Smooth muscle cell (in vitro differentiated cells): ENCODE data around the gene EPHA5. TPM values are rescaled to one million over a fixed set of nuclear protein-coding genes. Genes with fewer than 3 reads are reported as not detected.

Source experiments
- DNase-seq: peaks from one replicate; lab custom pipeline; 2025; ENCODE audit not compliant: unreplicated experiment; lab: John Stamatoyannopoulos, UW
- H2AFZ ChIP-seq: fragments of 200-600 bp; sonication (generic); 2 replicates; pipeline ENCODE4 v1.6.0; 2016; ENCODE audit warnings: antibody characterized with exemption, low read depth, mild to moderate bottlenecking
- H3F3A ChIP-seq: fragments of 200-600 bp; sonication (generic); 2 replicates; pipeline ENCODE4 v1.6.0; 2017; ENCODE audit warnings: antibody characterized with exemption, low read depth
- H3K27ac ChIP-seq: fragments of 200-600 bp; sonication (generic); 2 replicates; pipeline ENCODE4 v1.5.1; 2016; ENCODE audit warnings: low read depth, mild to moderate bottlenecking
- H3K27me3 ChIP-seq: fragments of 200-600 bp; sonication (generic); 2 replicates; pipeline ENCODE4 v1.6.1; 2016; ENCODE audit warnings: low read depth, mild to moderate bottlenecking
- H3K36me3 ChIP-seq: fragments of 200-600 bp; sonication (generic); 2 replicates; pipeline ENCODE4 v1.5.1; 2016; ENCODE audit warnings: low read depth
- H3K4me1 ChIP-seq: fragments of 200-600 bp; sonication (generic); 2 replicates; pipeline ENCODE4 v1.5.1; 2016; ENCODE audit warnings: low read depth
- H3K4me2 ChIP-seq: fragments of 200-600 bp; sonication (generic); 2 replicates; pipeline ENCODE4 v1.6.0; 2016; ENCODE audit warnings: mild to moderate bottlenecking
- H3K4me3 ChIP-seq: fragments of 200-600 bp; sonication (generic); 2 replicates; pipeline ENCODE4 v1.5.1; 2016; ENCODE audit warnings: mild to moderate bottlenecking
- H3K79me2 ChIP-seq: fragments of 200-600 bp; sonication (generic); 2 replicates; pipeline ENCODE4 v1.6.0; 2016; ENCODE audit warnings: low read depth, mild to moderate bottlenecking
- H3K9ac ChIP-seq: fragments of 200-600 bp; sonication (generic); 2 replicates; pipeline ENCODE4 v1.6.0; 2016; ENCODE audit warnings: low read depth
- H3K9me3 ChIP-seq: fragments of 200-600 bp; sonication (generic); replicated peaks from 2 replicates; pipeline ENCODE4 v1.5.1; 2016; ENCODE audit warnings: low read depth
- H4K20me1 ChIP-seq: fragments of 200-600 bp; sonication (generic); 2 replicates; pipeline ENCODE4 v1.6.0; 2016; ENCODE audit warnings: low read depth
- WGBS: methylation state at CpG from one replicate; pipeline ENCODE4 v1.1.7; 2016; ENCODE audit warnings: low lambda C conversion rate; 5-methylcytosine and 5-hydroxymethylcytosine counted together
- polyA plus RNA-seq: library from polyadenylated mRNA; unstranded; fragments of >200 nt; fragmentation: Nextera tagmentation; extraction: Ambion mirVana; gene quantifications from 2 replicates; pipeline ENCODE4 v1.2.1, GENCODE V29; 2016
- total RNA-seq: library from RNA; depleted of rRNA; stranded (reverse); fragments of >200 nt; gene quantifications from 2 replicates; pipeline ENCODE4 v1.2.3, GENCODE V29; 2014
- TF ChIP-seq, protein P1 (sequence below): fragments of 200-600 bp; sonication (generic); IDR thresholded peaks from 2 replicates; pipeline ENCODE4 v1.5.1; 2017; ENCODE audit warnings: borderline replicate concordance, mild to moderate bottlenecking, antibody characterized with exemption; ENCODE audit not compliant: insufficient read depth, poor library complexity, severe bottlenecking

EPHA5 gene
- total and polyA plus RNA-seq, 2 experiments from 2014 or later, result 0.04 TPM; not detected in 1

DNA sequence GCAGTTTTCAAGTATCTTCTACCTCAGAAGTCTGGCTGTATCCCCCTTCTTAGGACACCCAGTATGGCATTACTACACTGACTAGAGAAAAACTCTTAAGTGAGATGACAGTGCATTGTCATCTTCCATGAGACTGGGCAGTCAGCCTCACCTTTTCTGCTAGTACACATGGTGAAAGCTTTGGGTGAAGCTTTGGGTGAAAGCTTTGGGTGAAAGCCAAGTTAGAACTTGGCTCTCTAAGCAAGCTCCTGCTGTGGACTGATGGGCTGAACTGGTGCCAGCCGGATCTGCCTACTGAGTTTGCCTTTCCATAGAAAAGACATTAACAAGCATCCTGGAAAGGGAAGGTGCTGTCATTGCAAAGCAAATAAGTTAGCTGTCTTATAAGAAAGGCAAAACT is 8.8 kb downstream of the EPHA5 start:
- Histone ChIP-seq H4K20me1 (no peaks in the 10 kb centered on the region), H3K36me3 (no peaks in the 10 kb centered on the region), H3K79me2 (no peaks in the 10 kb centered on the region), H2AFZ (no peak overlapping the region), H3K27ac (no peak overlapping the region), H3F3A (no peaks in the 10 kb centered on the region), H3K9me3 (no peaks in the 10 kb centered on the region), H3K27me3 (peaks cover 36% of the 10 kb centered on the region), H3K4me2 (no peak overlapping the region), H3K4me1 (no peaks in the 10 kb centered on the region), H3K9ac (no peak overlapping the region), H3K4me3 (no peak overlapping the region)
- no peak for DNase-seq
- WGBS, result 80% methylated on average over 1 of the region's 1 CpG
- TF ChIP-seq, protein P1, sequence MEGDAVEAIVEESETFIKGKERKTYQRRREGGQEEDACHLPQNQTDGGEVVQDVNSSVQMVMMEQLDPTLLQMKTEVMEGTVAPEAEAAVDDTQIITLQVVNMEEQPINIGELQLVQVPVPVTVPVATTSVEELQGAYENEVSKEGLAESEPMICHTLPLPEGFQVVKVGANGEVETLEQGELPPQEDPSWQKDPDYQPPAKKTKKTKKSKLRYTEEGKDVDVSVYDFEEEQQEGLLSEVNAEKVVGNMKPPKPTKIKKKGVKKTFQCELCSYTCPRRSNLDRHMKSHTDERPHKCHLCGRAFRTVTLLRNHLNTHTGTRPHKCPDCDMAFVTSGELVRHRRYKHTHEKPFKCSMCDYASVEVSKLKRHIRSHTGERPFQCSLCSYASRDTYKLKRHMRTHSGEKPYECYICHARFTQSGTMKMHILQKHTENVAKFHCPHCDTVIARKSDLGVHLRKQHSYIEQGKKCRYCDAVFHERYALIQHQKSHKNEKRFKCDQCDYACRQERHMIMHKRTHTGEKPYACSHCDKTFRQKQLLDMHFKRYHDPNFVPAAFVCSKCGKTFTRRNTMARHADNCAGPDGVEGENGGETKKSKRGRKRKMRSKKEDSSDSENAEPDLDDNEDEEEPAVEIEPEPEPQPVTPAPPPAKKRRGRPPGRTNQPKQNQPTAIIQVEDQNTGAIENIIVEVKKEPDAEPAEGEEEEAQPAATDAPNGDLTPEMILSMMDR, result no peak

DNA sequence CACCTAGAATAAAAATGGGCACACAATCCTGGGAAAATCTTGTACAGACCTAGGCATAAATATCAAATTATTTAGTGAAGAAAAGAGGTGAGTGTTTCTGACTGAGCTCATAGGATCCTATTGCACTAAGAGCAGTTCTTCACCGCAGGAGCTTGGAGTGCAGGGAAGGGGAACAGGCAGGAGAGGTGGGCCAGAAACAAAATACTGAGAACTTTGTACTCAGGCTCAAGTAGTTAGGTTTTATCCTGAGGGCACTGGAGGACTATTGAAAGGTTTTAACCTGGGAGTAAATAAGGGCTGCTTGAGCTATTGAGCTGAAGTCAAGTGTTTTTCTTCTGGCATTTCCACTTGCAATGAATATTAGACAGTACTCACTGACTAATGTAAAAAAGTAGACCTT is 12.2 kb downstream of the EPHA5 start:
- no peak overlapping the region for H3K4me2 ChIP-seq
- H3K27ac ChIP-seq, result no peak overlapping the region
- H2AFZ ChIP-seq, result no peak overlapping the region
- H3K36me3 ChIP-seq, result no peaks in the 10 kb centered on the region
- TF ChIP-seq, protein P1, result no peak
- H3K79me2 ChIP-seq, result no peaks in the 10 kb centered on the region
- DNase-seq, result no peak
- H3K9ac ChIP-seq, result no peak overlapping the region
- peaks cover 5% of the 10 kb centered on the region for H3K27me3 ChIP-seq
- 68% methylated on average over 1 of the region's 1 CpG for WGBS
- no peaks in the 10 kb centered on the region for H4K20me1 ChIP-seq
- no peaks in the 10 kb centered on the region for H3K9me3 ChIP-seq
- H3K4me3 ChIP-seq, result no peak overlapping the region
- no peaks in the 10 kb centered on the region for H3F3A ChIP-seq
- no peaks in the 10 kb centered on the region for H3K4me1 ChIP-seq

DNA sequence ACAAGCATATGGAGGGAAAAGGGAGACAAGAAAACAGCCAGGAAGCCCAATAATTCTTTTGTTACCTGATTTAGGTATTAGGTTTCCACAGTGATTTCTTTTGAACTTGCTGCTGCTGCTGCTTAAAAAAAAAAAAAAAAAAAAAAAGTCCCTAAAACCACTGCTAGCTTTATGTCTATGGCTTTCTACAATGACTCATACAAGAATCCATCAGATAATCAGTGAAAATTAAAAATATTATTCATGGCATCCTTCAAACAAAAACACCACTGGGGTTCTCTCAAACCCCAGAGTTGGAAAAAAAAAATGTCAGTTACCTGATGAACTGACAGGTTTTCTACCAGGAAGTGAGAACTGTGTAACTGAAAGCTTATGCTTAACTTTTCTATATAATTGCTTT is 14.3 kb downstream of the EPHA5 start:
- no peak overlapping the region for H3K9ac ChIP-seq
- H2AFZ ChIP-seq, result no peak overlapping the region
- TF ChIP-seq, protein P1, result no peak
- H3K27me3 ChIP-seq, result no peaks in the 10 kb centered on the region
- no peak for DNase-seq
- no peak overlapping the region for H3K4me2 ChIP-seq
- no peak overlapping the region for H3K4me3 ChIP-seq
- H3K27ac ChIP-seq, result no peak overlapping the region
- H3K4me1 ChIP-seq, result no peaks in the 10 kb centered on the region
- no peaks in the 10 kb centered on the region for H3K36me3 ChIP-seq
- H3K9me3 ChIP-seq, result no peaks in the 10 kb centered on the region
- no peaks in the 10 kb centered on the region for H4K20me1 ChIP-seq
- no peaks in the 10 kb centered on the region for H3F3A ChIP-seq
- no peaks in the 10 kb centered on the region for H3K79me2 ChIP-seq

DNA sequence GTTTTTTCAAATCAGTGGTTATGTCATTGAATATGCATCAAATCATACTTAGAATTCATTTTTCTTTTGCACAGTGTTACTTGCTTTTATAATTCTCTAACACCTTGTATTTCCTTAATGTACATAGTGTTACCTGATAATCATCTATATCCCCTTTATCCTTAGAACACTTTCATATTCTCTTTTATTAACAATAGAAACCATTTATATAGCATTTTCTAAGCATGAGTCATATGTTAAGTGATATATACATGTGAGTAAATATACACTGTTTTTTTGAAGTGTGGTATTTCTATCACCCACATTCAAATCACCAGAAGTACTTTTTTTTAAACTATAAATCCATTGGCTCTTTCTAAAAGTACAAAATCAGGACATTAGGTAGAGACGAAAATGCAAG is 15.3 kb downstream of the EPHA5 start:
- no peaks in the 10 kb centered on the region for H3K27me3 ChIP-seq
- H3F3A ChIP-seq, result no peaks in the 10 kb centered on the region
- H3K79me2 ChIP-seq, result no peaks in the 10 kb centered on the region
- H3K4me2 ChIP-seq, result no peak overlapping the region
- TF ChIP-seq, protein P1, result no peak
- WGBS, result 83% methylated on average over 1 of the region's 1 CpG
- no peak overlapping the region for H2AFZ ChIP-seq
- no peak for DNase-seq
- H3K9me3 ChIP-seq, result no peaks in the 10 kb centered on the region
- no peaks in the 10 kb centered on the region for H3K36me3 ChIP-seq
- H3K4me3 ChIP-seq, result no peak overlapping the region
- H4K20me1 ChIP-seq, result no peaks in the 10 kb centered on the region
- no peak overlapping the region for H3K27ac ChIP-seq
- H3K9ac ChIP-seq, result no peak overlapping the region
- no peaks in the 10 kb centered on the region for H3K4me1 ChIP-seq
